HepG2 (cell line): Measurements from ENCODE around the gene MAPK11. TPM values are rescaled to one million over a fixed set of nuclear protein-coding genes. Genes with fewer than 3 reads are reported as not detected.

ENCODE experiments used
- ATAC-seq: fragments of 200-7000 bp; cut with Tn5 transposase; 3 replicates; pipeline ENCODE4 v1.9.1; 2020; ENCODE audit warnings: mild to moderate bottlenecking, moderate library complexity
- BruUV-seq: library from RNA; stranded (reverse); fragments of 400-500 nt; replicated peaks from 2 replicates; lab custom pipeline; 2021; lab: Mats Ljungman, UMichigan
- CTCF ChIA-PET: fragments of 300-600 bp; formaldehyde crosslinking; extraction: SDS; loops from one replicate; lab custom pipeline; 2021; ENCODE audit warnings: low total read pairs, inconsistent platforms, low intra/inter-chr PET ratio; lab: Yijun Ruan, JAX
- POLR2A ChIA-PET: fragments of 350-600 bp; sonication (Branson Sonifier 250); formaldehyde crosslinking; loops from one replicate; lab custom pipeline; 2020; ENCODE audit warnings: antibody characterized with exemption, inconsistent platforms; lab: Yijun Ruan, JAX
- DNase-seq: peaks from one replicate; pipeline ENCODE4 v3.0.0-alpha.2; 2015; ENCODE audit warnings: low spot score
- FAIRE-seq: peaks from 3 replicates; lab custom pipeline; 2011; peaks lifted over from hg19 to GRCh38; lab: Jason Lieb, UNC
- H2AFZ ChIP-seq: one replicate; pipeline ENCODE4 v1.6.1; 2011; ENCODE audit warnings: low read length, inconsistent platforms
- H3K27ac ChIP-seq: fragments of 300-600 bp; 3 replicates; pipeline ENCODE4 v1.8.0; 2011; ENCODE audit warnings: mixed run types, mild to moderate bottlenecking, mixed read lengths, low read length, inconsistent platforms; ENCODE audit not compliant: insufficient read depth; ENCODE audit errors: extremely low read length
- H3K27me3 ChIP-seq, 2 experiments: fragments of 200-600 bp in 1 of 2; 2 replicates in 1 of 2; 3 replicates in 1 of 2; pipeline versions ENCODE4 v1.6.0 to v1.8.0; 2011; ENCODE audit warnings: low read length in 2 of 2, mild to moderate bottlenecking in 2 of 2, moderate library complexity in 2 of 2, inconsistent platforms in 1 of 2; ENCODE audit not compliant: insufficient read depth in 2 of 2, control insufficient read depth in 1 of 2
- H3K36me3 ChIP-seq, 2 experiments: fragments of 200-600 bp in 1 of 2; replicated peaks in 1 of 2; 2 replicates in 1 of 2; 3 replicates in 1 of 2; pipeline versions ENCODE4 v1.5.1 to v1.8.0; 2011; ENCODE audit warnings: low read length in 2 of 2, inconsistent platforms in 1 of 2; ENCODE audit not compliant: insufficient read depth in 2 of 2, control insufficient read depth in 1 of 2
- H3K4me1 ChIP-seq: 2 replicates; pipeline ENCODE4 v1.5.1; 2012; ENCODE audit warnings: low read length, inconsistent platforms; ENCODE audit not compliant: insufficient read depth
- H3K4me2 ChIP-seq: 2 replicates; pipeline ENCODE4 v1.6.0; 2011; ENCODE audit warnings: low read depth, low read length, inconsistent platforms
- H3K4me3 ChIP-seq, 3 experiments: fragments of 200-600 bp in 1 of 3; sonication (generic), shearing (Covaris generic) in 1 of 3; replicated peaks in 1 of 3; 2 replicates each; pipeline ENCODE4 v1.5.1; 2011 to 2016; ENCODE audit warnings: low read length in 3 of 3, inconsistent platforms in 2 of 3, low read depth in 2 of 3, mild to moderate bottlenecking in 2 of 3, control low read depth in 1 of 3, mixed read lengths in 1 of 3; ENCODE audit not compliant: insufficient read depth in 1 of 3
- H3K79me2 ChIP-seq: one replicate; pipeline ENCODE4 v1.6.1; 2011; ENCODE audit warnings: low read length, inconsistent platforms; ENCODE audit not compliant: insufficient read depth
- H3K9ac ChIP-seq: 2 replicates; pipeline ENCODE4 v1.6.0; 2011; ENCODE audit warnings: mild to moderate bottlenecking, low read depth, low read length, inconsistent platforms; ENCODE audit not compliant: insufficient read depth
- H3K9me3 ChIP-seq: 2 replicates; pipeline ENCODE4 v1.5.1; 2012; ENCODE audit warnings: mild to moderate bottlenecking, low read length
- H4K20me1 ChIP-seq: 2 replicates; pipeline ENCODE4 v1.6.0; 2011; ENCODE audit warnings: inconsistent platforms, mild to moderate bottlenecking, low read length, moderate library complexity; ENCODE audit not compliant: insufficient read depth
- AGO1 ChIP-seq: fragments of 200-400 bp; formaldehyde crosslinking; IDR thresholded peaks from 2 replicates; pipeline ENCODE4 v1.6.1; 2017; ENCODE audit warnings: mild to moderate bottlenecking, low read depth, low read length, moderate library complexity; ENCODE audit not compliant: poor library complexity, severe bottlenecking
- FOXJ3 ChIP-seq: sonication (generic); formaldehyde crosslinking; IDR thresholded peaks from 2 replicates; pipeline ENCODE4 v1.4.0; 2020; ENCODE audit warnings: missing genetic modification reagents, mild to moderate bottlenecking, borderline replicate concordance
- MXD4 ChIP-seq: IDR thresholded peaks from 2 replicates; pipeline ENCODE4 v1.6.1; 2016; ENCODE audit warnings: mild to moderate bottlenecking, missing biosample characterization, missing genetic modification reagents
- NFE2 ChIP-seq: sonication (generic); formaldehyde crosslinking; IDR thresholded peaks from 2 replicates; pipeline ENCODE4 v1.4.0; 2020; ENCODE audit warnings: missing genetic modification reagents
- ZFP37 ChIP-seq: sonication (generic); formaldehyde crosslinking; IDR thresholded peaks from 2 replicates; pipeline ENCODE4 v1.4.0; 2020; ENCODE audit warnings: missing genetic modification reagents, borderline replicate concordance
- ZNF10 ChIP-seq: sonication (generic); formaldehyde crosslinking; IDR thresholded peaks from 2 replicates; pipeline ENCODE4 v1.4.0; 2020; ENCODE audit warnings: mild to moderate bottlenecking, low read depth, missing genetic modification reagents, borderline replicate concordance
- ZNF703 ChIP-seq: sonication (generic); formaldehyde crosslinking; IDR thresholded peaks from 2 replicates; pipeline ENCODE4 v1.5.1; 2020; ENCODE audit warnings: missing genetic modification reagents, mild to moderate bottlenecking, moderate library complexity, borderline replicate concordance
- ZXDC ChIP-seq: sonication (generic); formaldehyde crosslinking; IDR thresholded peaks from 2 replicates; pipeline ENCODE4 v1.5.0; 2020; ENCODE audit warnings: mild to moderate bottlenecking, missing genetic modification reagents
- WGBS: methylation state at CpG from one replicate; pipeline ENCODE4 v1.1.6; 2017; ENCODE audit warnings: low lambda C conversion rate; 5-methylcytosine and 5-hydroxymethylcytosine counted together
- in situ Hi-C: cut with HindIII; loops from 2 replicates; pipeline ENCODE4 v1.10.0; 2017; ENCODE audit warnings: low pct_unique_long_range_greater_than_20kb; ENCODE audit not compliant: extremely low pct_ligation_motif_present
- intact Hi-C: fragments of 100-400 bp; cut with micrococcal nuclease; formaldehyde crosslinking; loops from one replicate; pipeline ENCODE4 v1.10.0; 2022; ENCODE audit not compliant: unreplicated experiment
- polyA plus RNA-seq, 8 experiments: library from polyadenylated mRNA; depleted of rRNA in 3 of 8; stranded (reverse) in 7 of 8; unstranded in 1 of 8; fragments of >200 nt; fragmentation: Illumina TruSeq in 4 of 8; extraction: Trizol in 4 of 8; gene quantifications; 2 replicates each; pipeline versions ENCODE4 v1.2.1 to v1.2.3, GENCODE V29; 2011 to 2016; ENCODE audit warnings: low read depth in 4 of 8, missing spikeins in 1 of 8, mixed read lengths in 1 of 8; ENCODE audit not compliant: insufficient read depth in 1 of 8
- total RNA-seq, 5 experiments: library from RNA; depleted of rRNA; stranded (reverse); fragments of >200 nt; fragmentation: Illumina TruSeq; extraction: Trizol; gene quantifications; 2 replicates each; pipeline ENCODE4 v1.2.3, GENCODE V29; 2016; ENCODE audit warnings: low read depth in 1 of 5
- TF ChIP-seq, protein P1 (sequence below): sonication (generic); formaldehyde crosslinking; IDR thresholded peaks from 2 replicates; pipeline ENCODE4 v1.5.0; 2020; ENCODE audit warnings: missing genetic modification reagents
- TF ChIP-seq, protein P2 (sequence below): sonication (generic); formaldehyde crosslinking; IDR thresholded peaks from 2 replicates; pipeline ENCODE4 v1.5.1; 2020; ENCODE audit warnings: missing genetic modification reagents, mild to moderate bottlenecking, borderline replicate concordance
- TF ChIP-seq, protein P3 (sequence below): sonication (generic); formaldehyde crosslinking; IDR thresholded peaks from 2 replicates; pipeline ENCODE4 v1.5.0; 2020; ENCODE audit warnings: missing genetic modification reagents

MAPK11 gene
- total and polyA plus RNA-seq, 2 of the 13 experiments (the other 11 are each of a cell fraction or from before 2014, with no cell fraction given) = 0.15 to 0.17 TPM

DNA sequence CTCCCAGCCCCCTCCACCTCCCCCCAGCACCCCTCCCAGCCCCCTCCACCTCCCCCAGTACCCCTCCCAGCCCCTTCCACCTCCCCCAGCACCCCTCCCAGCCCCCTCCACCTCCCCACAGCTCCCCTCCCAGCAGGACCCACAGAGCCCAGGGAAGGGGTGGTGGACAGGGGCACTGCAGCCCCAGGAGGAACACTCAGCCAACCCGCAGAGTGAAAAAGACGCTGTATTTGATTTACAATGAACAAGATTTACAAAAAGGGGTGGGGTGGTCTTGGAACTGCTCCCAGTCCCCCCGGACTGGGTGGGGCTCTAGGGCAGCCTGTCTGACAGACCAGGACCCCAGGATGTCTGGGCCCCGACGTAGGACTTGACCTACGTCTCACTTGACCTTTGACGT lies 4.6 kb upstream of the MAPK11 start:
- H3K36me3 ChIP-seq = peaks cover 18 to 23% of the 10 kb centered on the region in 2 experiments; a peak in 4 of 5 replicates
- 0 out of 2 replicates have a peak, but pooled peaks cover 5% of the 10 kb centered on the region for H4K20me1 ChIP-seq
- FAIRE-seq (no peak), ATAC-seq (no peak), DNase-seq (no peak)
- H3K4me1 ChIP-seq = peaks cover 19% of the 10 kb centered on the region
- no peak overlapping the region for H3K27ac ChIP-seq
- BruUV-seq = no TSS peak
- H3K9ac ChIP-seq = no peak overlapping the region
- in situ Hi-C loops = loop anchor here (5.0 kb wide), 1 partner anchor 53 kb away; the partner anchor contains the start of gene DENND6B
- H3K4me3 ChIP-seq = no peak overlapping the region
- TF ChIP-seq, protein P1, sequence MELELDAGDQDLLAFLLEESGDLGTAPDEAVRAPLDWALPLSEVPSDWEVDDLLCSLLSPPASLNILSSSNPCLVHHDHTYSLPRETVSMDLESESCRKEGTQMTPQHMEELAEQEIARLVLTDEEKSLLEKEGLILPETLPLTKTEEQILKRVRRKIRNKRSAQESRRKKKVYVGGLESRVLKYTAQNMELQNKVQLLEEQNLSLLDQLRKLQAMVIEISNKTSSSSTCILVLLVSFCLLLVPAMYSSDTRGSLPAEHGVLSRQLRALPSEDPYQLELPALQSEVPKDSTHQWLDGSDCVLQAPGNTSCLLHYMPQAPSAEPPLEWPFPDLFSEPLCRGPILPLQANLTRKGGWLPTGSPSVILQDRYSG = no peak
- TF ChIP-seq ZXDC (CRISPR knock-in tag) = no peak
- TF ChIP-seq, protein P2, sequence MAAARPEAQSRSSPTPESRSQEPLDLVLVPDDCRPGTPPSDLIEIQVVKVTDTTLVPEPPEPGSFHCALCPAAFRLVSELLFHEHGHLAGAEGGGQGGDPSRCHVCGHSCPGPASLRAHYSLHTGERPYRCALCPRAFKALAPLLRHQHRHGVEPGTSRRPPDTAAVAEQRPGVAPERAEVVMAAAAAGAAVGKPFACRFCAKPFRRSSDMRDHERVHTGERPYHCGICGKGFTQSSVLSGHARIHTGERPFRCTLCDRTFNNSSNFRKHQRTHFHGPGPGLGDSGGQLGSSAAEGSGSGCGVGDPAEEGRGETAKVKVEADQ (CRISPR knock-in tag) = no peak
- TF ChIP-seq FOXJ3 (CRISPR knock-in tag) = no peak
- TF ChIP-seq ZNF703 = no peak
- TF ChIP-seq, protein P3, sequence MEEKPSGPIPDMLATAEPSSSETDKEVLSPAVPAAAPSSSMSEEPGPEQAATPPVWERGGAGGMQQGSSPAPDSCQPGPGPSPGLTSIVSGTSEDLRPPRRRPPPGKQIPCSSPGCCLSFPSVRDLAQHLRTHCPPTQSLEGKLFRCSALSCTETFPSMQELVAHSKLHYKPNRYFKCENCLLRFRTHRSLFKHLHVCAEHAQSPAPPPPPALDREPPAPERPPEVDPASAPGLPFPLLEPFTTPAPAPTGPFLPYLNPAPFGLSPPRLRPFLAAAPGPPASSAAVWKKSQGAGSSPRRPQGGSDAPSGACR (CRISPR knock-in tag) = no peak
- TF ChIP-seq ZNF10 (CRISPR knock-in tag) = no peak
- TF ChIP-seq AGO1 = no peak
- TF ChIP-seq ZFP37 (CRISPR knock-in tag) = no peak
- TF ChIP-seq MXD4 = no peak
- no peak for TF ChIP-seq NFE2 (CRISPR knock-in tag)
- 93% methylated on average over 4 of the region's 7 CpGs for whole genome bisulfite sequencing
- H3K4me2 ChIP-seq = no peak overlapping the region
- CTCF ChIA-PET = interaction anchor here (1.7 to 4.2 kb wide), 3 partner anchors 52 to 67 kb away, joined by 16 to 125 read pairs (median 21); partner anchors contain the start of genes DENND6B and PPP6R2
- H3K79me2 ChIP-seq = no peaks in the 10 kb centered on the region
- H3K27me3 ChIP-seq = peaks cover 2 to 12% of the 10 kb centered on the region in 2 experiments
- no peak overlapping the region for H2AFZ ChIP-seq
- H3K9me3 ChIP-seq = no peaks in the 10 kb centered on the region
- intact Hi-C loops = no loop called here
- POLR2A ChIA-PET = no interaction called here
